Neutrophil (primary cell): Measurements from ENCODE around the gene SLC2A4.
A peak's percentile ranks its signal among the peaks of the same experiment; 100 is the strongest.
"Not testable (repeated sequence)": the region's sequence is repeated elsewhere in the genome, so short reads cannot be mapped to it uniquely, and the experiment has no call there.

Experiments
- H3K27ac ChIP-seq: fragments of 200-600 bp; sonication (generic); 2 replicates; pipeline ENCODE4 v1.5.1; 2016; ENCODE audit warnings: mild to moderate bottlenecking, moderate library complexity
- H3K27me3 ChIP-seq: fragments of 200-600 bp; sonication (generic); 2 replicates; pipeline ENCODE4 v1.6.0; 2016; ENCODE audit warnings: mild to moderate bottlenecking
- H3K36me3 ChIP-seq: fragments of 200-600 bp; sonication (generic); 2 replicates; pipeline ENCODE4 v1.5.1; 2017
- H3K4me1 ChIP-seq, 2 experiments: fragments of 200-600 bp in 1 of 2; sonication (generic) in 1 of 2; 1 replicate in 1 of 2; 2 replicates in 1 of 2; pipeline versions ENCODE4 v1.5.1 to v1.6.1; 2013 to 2016; ENCODE audit warnings: low read depth in 1 of 2, low read length in 1 of 2, mild to moderate bottlenecking in 1 of 2, moderate library complexity in 1 of 2; ENCODE audit not compliant: control insufficient read depth in 1 of 2, insufficient read depth in 1 of 2
- H3K4me3 ChIP-seq, 2 experiments: fragments of 200-600 bp in 1 of 2; sonication (generic) in 1 of 2; 1 replicate in 1 of 2; 2 replicates in 1 of 2; pipeline ENCODE4 v1.5.1; 2013 to 2016; ENCODE audit warnings: low read depth in 1 of 2, low read length in 1 of 2, mild to moderate bottlenecking in 1 of 2, moderate library complexity in 1 of 2
- H3K9me3 ChIP-seq: fragments of 200-600 bp; sonication (generic); 2 replicates; pipeline ENCODE4 v1.5.1; 2016
- CTCF ChIP-seq: fragments of 200-600 bp; sonication (generic); IDR thresholded peaks from 2 replicates; pipeline ENCODE4 v1.5.1; 2016; ENCODE audit warnings: antibody characterized with exemption

Gene SLC2A4

DNA sequence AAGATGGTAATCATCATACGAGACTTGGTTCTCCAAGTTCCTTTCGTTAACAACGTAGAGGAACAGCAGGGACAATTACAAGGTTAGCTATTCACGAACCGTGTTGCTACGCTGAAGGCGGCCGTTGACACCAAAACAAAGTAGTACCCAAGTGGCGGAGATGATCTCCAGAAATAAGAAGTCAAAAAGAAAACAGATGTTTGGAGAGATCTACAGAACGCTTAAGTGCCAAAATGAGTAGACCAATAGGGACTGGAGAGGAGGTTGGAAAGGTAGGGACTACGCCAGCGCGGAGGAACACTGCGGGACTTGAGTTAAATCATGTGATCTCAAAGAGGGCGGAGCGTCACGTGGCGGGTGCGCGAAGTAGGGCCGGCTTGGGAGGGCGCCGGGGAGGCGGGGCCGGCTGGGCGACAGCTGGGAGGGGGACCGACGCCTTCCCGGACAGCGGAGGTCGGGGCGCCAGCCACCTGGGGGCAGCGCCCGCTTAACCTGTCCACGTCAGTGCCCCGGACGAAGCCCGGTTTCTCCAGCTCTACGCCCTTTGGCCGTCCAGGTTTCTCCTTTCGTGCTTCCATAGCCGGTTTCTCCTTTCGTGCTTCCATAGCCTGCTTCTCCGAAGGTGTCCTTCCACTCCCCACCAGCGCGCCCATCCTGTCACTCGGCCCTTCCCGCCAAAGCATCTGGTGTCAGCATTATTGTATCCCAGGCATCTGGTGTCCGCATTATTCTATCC, 38.6 kb upstream of the SLC2A4 start:
- peaks cover 30 to 34% of the 10 kb centered on the region in 2 experiments for H3K4me1 ChIP-seq
- TF ChIP-seq CTCF, result peak; percentile 32
- peak overlapping the region; percentile 99 for H3K27ac ChIP-seq
- H3K36me3 ChIP-seq, result peaks cover 50% of the 10 kb centered on the region
- H3K27me3 ChIP-seq, result no peaks in the 10 kb centered on the region
- no peaks in the 10 kb centered on the region for H3K9me3 ChIP-seq
- peak overlapping the region; percentile 84 to 98 for H3K4me3 ChIP-seq

- Histone ChIP-seq H3K9me3 (no peaks in the 10 kb centered on the region), H3K27ac (peak overlapping the region; percentile 99), H3K36me3 (peaks cover 50% of the 10 kb centered on the region), H3K27me3 (no peaks in the 10 kb centered on the region), H3K4me3 (peak overlapping the region; percentile 84 to 98), H3K4me1 (peaks cover 29 to 34% of the 10 kb centered on the region in 2 experiments)
- TF ChIP-seq CTCF, result no peak
Observed at GRCh38 chr17:7243453-7243729, 38.1 kb upstream of the SLC2A4 start.

DNA sequence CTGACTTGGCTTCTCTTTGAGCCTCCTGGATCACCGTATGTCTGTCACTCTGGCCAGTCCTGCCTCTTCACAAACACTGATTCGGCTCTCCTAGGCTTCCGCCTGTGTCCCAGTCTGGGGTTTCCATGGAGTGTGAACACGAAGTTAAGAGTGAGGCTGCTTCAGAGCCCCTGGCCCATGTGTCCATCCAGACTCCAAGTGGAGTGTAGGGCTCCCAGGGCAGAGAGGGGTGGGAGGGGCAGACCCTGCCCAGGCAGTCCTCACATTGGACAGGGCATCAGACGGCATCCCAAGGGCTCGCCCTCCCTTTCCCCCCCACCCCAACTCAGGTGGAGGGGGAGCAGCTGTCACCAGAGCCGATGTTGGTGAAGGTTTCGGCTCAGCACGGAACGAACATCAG, 37.7 kb upstream of the SLC2A4 start:
- H3K9me3 ChIP-seq, H3K27me3 ChIP-seq: not testable (repeated sequence)
- peaks cover 50% of the 10 kb centered on the region for H3K36me3 ChIP-seq
- H3K27ac ChIP-seq, result peak overlapping the region; percentile 99
- H3K4me3 ChIP-seq, result peak overlapping the region; percentile 84 to 98
- peaks cover 30 to 36% of the 10 kb centered on the region in 2 experiments for H3K4me1 ChIP-seq

- Histone ChIP-seq H3K4me1 (peaks cover 33 to 36% of the 10 kb centered on the region in 2 experiments), H3K27me3 (no peaks in the 10 kb centered on the region), H3K4me3 (no peak overlapping the region), H3K27ac (no peak overlapping the region), H3K36me3 (peaks cover 32% of the 10 kb centered on the region), H3K9me3 (no peaks in the 10 kb centered on the region)
- TF ChIP-seq CTCF, result no peak
Observed at GRCh38 chr17:7246779-7247178, 34.7 kb upstream of the SLC2A4 start.

DNA sequence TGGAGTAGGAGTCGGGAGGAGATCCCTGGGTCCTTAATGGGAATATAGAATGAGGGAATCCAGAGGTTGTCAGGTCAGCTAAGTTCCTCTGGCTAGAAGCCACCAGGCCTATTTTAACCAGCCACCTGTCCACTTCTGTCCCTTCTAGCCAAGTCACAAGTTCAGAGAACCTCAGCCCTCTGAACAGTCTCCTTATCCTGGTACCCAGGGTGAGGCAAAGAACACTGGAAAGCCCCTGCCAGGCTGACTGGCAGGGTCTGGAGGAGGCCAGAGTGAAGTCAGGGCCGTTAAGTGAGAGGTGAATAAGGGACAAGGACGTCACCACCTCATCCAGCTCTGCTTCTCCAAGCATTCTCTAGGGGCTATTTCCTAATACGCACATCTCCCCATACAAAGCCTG, 32.7 kb upstream of the SLC2A4 start:
- no peaks in the 10 kb centered on the region for H3K9me3 ChIP-seq
- no peak overlapping the region for H3K4me3 ChIP-seq
- H3K4me1 ChIP-seq, result peaks cover 35 to 36% of the 10 kb centered on the region in 2 experiments
- no peak overlapping the region for H3K27ac ChIP-seq
- H3K36me3 ChIP-seq, result peaks cover 30% of the 10 kb centered on the region
- H3K27me3 ChIP-seq, result no peaks in the 10 kb centered on the region
- no peak for TF ChIP-seq CTCF

DNA sequence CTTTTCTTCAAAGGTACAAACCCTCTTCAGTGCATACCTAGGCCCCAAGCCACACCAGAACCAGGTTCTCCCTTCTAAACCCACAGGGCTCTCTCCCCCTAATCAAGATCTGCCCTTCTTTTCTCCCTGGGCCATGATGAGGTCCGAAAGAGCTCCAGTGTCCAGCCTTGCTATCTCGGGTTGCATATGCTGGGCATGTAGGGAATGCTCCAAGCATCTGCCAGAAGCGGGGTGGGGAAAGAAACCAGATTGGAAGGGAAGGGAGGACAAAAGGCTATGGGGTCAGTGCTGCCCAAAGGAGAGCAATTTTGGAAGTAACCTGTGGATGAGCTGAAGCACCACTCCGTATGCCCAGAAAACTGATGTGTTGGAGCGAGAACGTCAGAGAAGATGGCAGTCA, 32.3 kb upstream of the SLC2A4 start:
- Histone ChIP-seq H3K36me3 (peaks cover 26% of the 10 kb centered on the region), H3K9me3 (no peaks in the 10 kb centered on the region), H3K4me3 (no peak overlapping the region), H3K4me1 (peaks cover 33% of the 10 kb centered on the region in 2 experiments), H3K27ac (no peak overlapping the region), H3K27me3 (no peaks in the 10 kb centered on the region)
- no peak for TF ChIP-seq CTCF
